HEK293T (cell line): Measurements from ENCODE around the gene CCR5AS.
"Not testable (repeated sequence)": the region's sequence is repeated elsewhere in the genome, so short reads cannot be mapped to it uniquely, and the experiment has no call there.

ENCODE experiments used
- CTCF ChIA-PET: fragments of 350-600 bp; formaldehyde crosslinking; extraction: SDS; loops from one replicate; lab custom pipeline; 2021; ENCODE audit warnings: antibody characterized with exemption, inconsistent platforms; lab: Yijun Ruan, JAX
- POLR2A ChIA-PET: fragments of 350-600 bp; formaldehyde crosslinking; extraction: SDS; loops from one replicate; lab custom pipeline; 2020; ENCODE audit warnings: antibody characterized with exemption, inconsistent platforms; lab: Yijun Ruan, JAX
- DNase-seq: peaks from one replicate; pipeline ENCODE4 v3.0.0; 2012; ENCODE audit warnings: mixed read lengths; ENCODE audit errors: extremely low spot score
- ARNT ChIP-seq: fragments of 450-650 bp; IDR thresholded peaks from 2 replicates; pipeline ENCODE4 v1.6.1; 2017; ENCODE audit warnings: mild to moderate bottlenecking
- BHLHE40 ChIP-seq: fragments of 450-650 bp; IDR thresholded peaks from 2 replicates; pipeline ENCODE4 v1.6.1; 2016; ENCODE audit warnings: mild to moderate bottlenecking, moderate library complexity, borderline replicate concordance
- CTBP1 ChIP-seq: fragments of 450-650 bp; IDR thresholded peaks from 2 replicates; pipeline ENCODE4 v1.6.1; 2016; ENCODE audit warnings: borderline replicate concordance
- ELF4 ChIP-seq: fragments of 450-650 bp; IDR thresholded peaks from 2 replicates; pipeline ENCODE4 v1.6.1; 2017; ENCODE audit warnings: antibody characterized with exemption
- FOXA1 ChIP-seq: fragments of 450-650 bp; IDR thresholded peaks from 2 replicates; pipeline ENCODE4 v1.6.1; 2016; ENCODE audit warnings: mild to moderate bottlenecking
- FOXK2 ChIP-seq: fragments of 450-650 bp; IDR thresholded peaks from 2 replicates; pipeline ENCODE4 v1.6.1; 2016; ENCODE audit warnings: mild to moderate bottlenecking
- FOXM1 ChIP-seq: fragments of 450-650 bp; IDR thresholded peaks from 2 replicates; pipeline ENCODE4 v1.6.1; 2017; ENCODE audit warnings: mild to moderate bottlenecking, borderline replicate concordance
- HDGF ChIP-seq: fragments of 450-650 bp; IDR thresholded peaks from 2 replicates; pipeline ENCODE4 v1.6.1; 2017; ENCODE audit warnings: antibody characterized with exemption, borderline replicate concordance
- L3MBTL2 ChIP-seq: fragments of 450-650 bp; conservative IDR thresholded peaks from 2 replicates; pipeline ENCODE4 v1.6.1; 2016; ENCODE audit warnings: mild to moderate bottlenecking
- LEF1 ChIP-seq: fragments of 450-650 bp; IDR thresholded peaks from 2 replicates; pipeline ENCODE4 v1.6.1; 2017; ENCODE audit warnings: mild to moderate bottlenecking, borderline replicate concordance
- NFRKB ChIP-seq: fragments of 450-650 bp; IDR thresholded peaks from 2 replicates; pipeline ENCODE4 v1.6.1; 2016; ENCODE audit warnings: mild to moderate bottlenecking, moderate library complexity
- PKNOX1 ChIP-seq: fragments of 450-650 bp; IDR thresholded peaks from 2 replicates; pipeline ENCODE4 v1.6.1; 2016
- SP1 ChIP-seq: fragments of 450-650 bp; IDR thresholded peaks from 2 replicates; pipeline ENCODE4 v1.6.1; 2017
- SUZ12 ChIP-seq: fragments of 450-650 bp; IDR thresholded peaks from 2 replicates; pipeline ENCODE4 v1.6.1; 2016; ENCODE audit warnings: mild to moderate bottlenecking
- TARDBP ChIP-seq: fragments of 450-650 bp; IDR thresholded peaks from 2 replicates; pipeline ENCODE4 v1.6.1; 2016
- ZNF384 ChIP-seq: fragments of 450-650 bp; IDR thresholded peaks from 2 replicates; pipeline ENCODE4 v1.6.1; 2016

Gene CCR5AS

GRCh38 chr3:46393011-46393410, 13.9 kb downstream of the CCR5AS start:
- ChIA-PET POLR2A (no interaction called here), CTCF (no interaction called here)
- no peak for DNase-seq
- no peak for TF ChIP-seq ARNT

- DNase-seq, CTCF ChIA-PET, POLR2A ChIA-PET: not testable (repeated sequence)
Observed at GRCh38 chr3:46391526-46391925, 15.3 kb downstream of the CCR5AS start.

- TF ChIP-seq SUZ12 (no peak), FOXK2 (no peak), LEF1 (no peak), ARNT (no peak), CTBP1 (no peak), L3MBTL2 (no peak), ZNF384 (no peak)
- DNase-seq = no peak
- ChIA-PET CTCF (interaction anchor here (0.7 kb wide), 1 partner anchor 11 kb away, joined by 4 read pairs; no protein-coding TSS in a partner anchor), POLR2A (no interaction called here)
Observed at GRCh38 chr3:46389306-46389705, 17.6 kb downstream of the CCR5AS start.

- POLR2A ChIA-PET, DNase-seq: not testable (repeated sequence)
- CTCF ChIA-PET = interaction anchor here (0.7 kb wide), 1 partner anchor 10 kb away, joined by 4 read pairs; no protein-coding TSS in a partner anchor
Observed at GRCh38 chr3:46388847-46389246, 18.0 kb downstream of the CCR5AS start.

- TF ChIP-seq ELF4 (no peak), FOXM1 (no peak), HDGF (no peak), FOXA1 (no peak), SUZ12 (no peak), LEF1 (no peak), CTBP1 (no peak), FOXK2 (no peak), NFRKB (no peak)
- POLR2A ChIA-PET = no interaction called here
- CTCF ChIA-PET = interaction anchor here (0.6 kb wide), 1 partner anchor 298 kb away, joined by 3 read pairs; no protein-coding TSS in a partner anchor
- DNase-seq = no peak
Observed at GRCh38 chr3:46386205-46386604, 20.7 kb downstream of the CCR5AS start.

GRCh38 chr3:46383951-46384330, 22.9 kb downstream of the CCR5AS start:
- DNase-seq = no peak
- TF ChIP-seq SP1 (no peak), ARNT (no peak), FOXA1 (no peak), ELF4 (no peak)
- ChIA-PET CTCF (no interaction called here), POLR2A (no interaction called here)

- POLR2A ChIA-PET = no interaction called here
- DNase-seq = no peak
- no peak for TF ChIP-seq SP1
- TF ChIP-seq CTBP1 = no peak
- TF ChIP-seq LEF1 = no peak
- no peak for TF ChIP-seq ARNT
- TF ChIP-seq L3MBTL2 = no peak
- no peak for TF ChIP-seq SUZ12
- TF ChIP-seq NFRKB = no peak
- no peak for TF ChIP-seq ZNF384
- TF ChIP-seq BHLHE40 = no peak
- TF ChIP-seq FOXK2 = no peak
- TF ChIP-seq TARDBP = no peak
- TF ChIP-seq FOXM1 = no peak
- TF ChIP-seq FOXA1 = no peak
- TF ChIP-seq HDGF = no peak
- no peak for TF ChIP-seq ELF4
- no peak for TF ChIP-seq PKNOX1
- CTCF ChIA-PET = interaction anchor here (0.6 kb wide), 1 partner anchor 197 kb away, joined by 3 read pairs; no protein-coding TSS in a partner anchor
Observed at GRCh38 chr3:46383211-46383950, 23.5 kb downstream of the CCR5AS start.

GRCh38 chr3:46381625-46382024, 25.2 kb downstream of the CCR5AS start:
- no peak for DNase-seq
- no peak for TF ChIP-seq SP1
- no peak for TF ChIP-seq NFRKB
- no peak for TF ChIP-seq ELF4
- CTCF ChIA-PET = no interaction called here
- POLR2A ChIA-PET = no interaction called here
